GM19372 (cell line): ENCODE measurements around the gene MEGF6.

ENCODE experiments used
- ATAC-seq: cut with Tn5 transposase; IDR thresholded peaks from one replicate; pipeline ENCODE4 v1.9.1; 2021; ENCODE audit warnings: mild to moderate bottlenecking, low read depth, moderate library complexity; ENCODE audit not compliant: unreplicated experiment

MEGF6 gene

DNA sequence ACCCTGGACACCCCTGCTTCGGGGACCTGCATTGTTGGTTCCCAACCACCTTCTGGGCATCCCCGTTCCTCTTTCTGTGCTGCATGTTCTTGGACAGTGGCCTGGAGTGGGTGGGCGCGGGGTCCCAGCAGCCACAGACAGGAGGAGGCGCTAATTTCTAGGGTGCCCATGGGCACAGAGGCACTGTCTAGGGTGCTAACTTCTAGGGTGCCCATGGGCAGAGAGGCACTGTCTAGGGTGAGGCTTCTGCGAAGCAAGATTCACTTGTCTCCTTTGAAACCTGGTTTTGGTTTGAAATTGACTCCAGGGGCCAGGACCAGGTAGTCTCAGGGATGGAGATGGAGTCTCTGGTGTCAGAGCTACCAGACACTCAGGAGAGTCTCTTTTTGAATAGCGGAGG lies 815 bp upstream of the MEGF6 start:
- no peak for ATAC-seq

- ATAC-seq, result no peak
Measured at GRCh38 chr1:3610527-3611169, 660 bp downstream of the MEGF6 start.

DNA sequence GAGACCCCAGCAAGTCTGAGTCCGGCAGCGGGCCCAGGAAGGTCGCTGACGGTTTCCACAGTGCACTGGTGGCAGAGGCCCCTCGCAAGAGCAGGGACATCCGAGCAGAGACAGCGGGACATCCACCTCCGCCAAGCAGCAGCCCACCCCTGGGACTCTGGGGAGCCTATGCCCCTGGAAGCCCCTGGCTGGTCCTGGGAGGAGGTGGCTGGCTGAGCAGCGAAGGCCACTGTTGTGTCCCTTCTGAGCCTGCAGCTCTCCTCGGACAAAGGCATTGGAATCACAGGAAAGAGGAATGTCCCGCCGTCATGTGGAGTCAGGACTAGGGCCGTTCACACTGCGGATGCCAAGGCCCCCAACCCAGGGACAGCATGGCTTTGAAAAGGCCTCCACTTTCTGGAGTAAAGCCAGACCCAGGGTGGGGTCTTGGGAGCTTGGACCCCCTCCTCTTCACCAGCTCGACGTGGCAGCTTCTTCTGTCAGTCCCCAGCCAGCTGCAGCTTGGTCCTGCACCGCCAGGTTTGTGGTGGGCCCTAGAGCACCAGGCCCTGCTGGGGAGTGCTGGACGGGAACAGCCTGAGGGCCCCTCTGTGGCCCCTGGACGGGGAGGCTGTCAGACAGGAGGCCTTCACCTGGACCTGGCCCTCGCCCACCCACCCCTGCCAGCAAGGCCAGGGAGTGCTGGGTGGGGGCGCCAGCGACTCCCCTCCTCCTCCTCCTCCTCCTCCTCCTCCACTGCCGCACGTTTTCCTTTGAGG lies 1.4 kb downstream of the MEGF6 start:
- ATAC-seq, result no peak

- ATAC-seq, result no peak
Measured at GRCh38 chr1:3609016-3609768, 2.1 kb downstream of the MEGF6 start.

GRCh38 chr1:3608154-3608553 lies 3.2 kb downstream of the MEGF6 start:
- no peak for ATAC-seq

DNA sequence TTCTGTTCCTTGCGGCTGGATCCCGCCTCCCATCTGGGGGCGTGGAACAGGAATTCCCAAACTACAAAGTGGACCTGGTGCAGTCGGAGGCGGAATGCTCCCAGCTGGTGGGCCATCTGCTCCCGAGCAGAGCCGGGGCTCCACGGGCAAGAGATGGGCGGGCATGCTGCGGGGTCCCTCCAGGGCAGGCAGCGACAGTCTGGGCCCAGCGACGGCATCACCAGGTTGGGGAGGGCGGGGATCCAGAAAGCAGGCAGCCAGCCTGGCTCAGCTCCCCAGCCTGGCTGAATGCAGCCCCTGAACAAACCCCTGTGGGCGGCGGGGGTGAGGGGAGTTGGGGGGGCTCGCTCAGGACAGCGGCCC lies 3.6 kb downstream of the MEGF6 start:
- no peak for ATAC-seq

DNA sequence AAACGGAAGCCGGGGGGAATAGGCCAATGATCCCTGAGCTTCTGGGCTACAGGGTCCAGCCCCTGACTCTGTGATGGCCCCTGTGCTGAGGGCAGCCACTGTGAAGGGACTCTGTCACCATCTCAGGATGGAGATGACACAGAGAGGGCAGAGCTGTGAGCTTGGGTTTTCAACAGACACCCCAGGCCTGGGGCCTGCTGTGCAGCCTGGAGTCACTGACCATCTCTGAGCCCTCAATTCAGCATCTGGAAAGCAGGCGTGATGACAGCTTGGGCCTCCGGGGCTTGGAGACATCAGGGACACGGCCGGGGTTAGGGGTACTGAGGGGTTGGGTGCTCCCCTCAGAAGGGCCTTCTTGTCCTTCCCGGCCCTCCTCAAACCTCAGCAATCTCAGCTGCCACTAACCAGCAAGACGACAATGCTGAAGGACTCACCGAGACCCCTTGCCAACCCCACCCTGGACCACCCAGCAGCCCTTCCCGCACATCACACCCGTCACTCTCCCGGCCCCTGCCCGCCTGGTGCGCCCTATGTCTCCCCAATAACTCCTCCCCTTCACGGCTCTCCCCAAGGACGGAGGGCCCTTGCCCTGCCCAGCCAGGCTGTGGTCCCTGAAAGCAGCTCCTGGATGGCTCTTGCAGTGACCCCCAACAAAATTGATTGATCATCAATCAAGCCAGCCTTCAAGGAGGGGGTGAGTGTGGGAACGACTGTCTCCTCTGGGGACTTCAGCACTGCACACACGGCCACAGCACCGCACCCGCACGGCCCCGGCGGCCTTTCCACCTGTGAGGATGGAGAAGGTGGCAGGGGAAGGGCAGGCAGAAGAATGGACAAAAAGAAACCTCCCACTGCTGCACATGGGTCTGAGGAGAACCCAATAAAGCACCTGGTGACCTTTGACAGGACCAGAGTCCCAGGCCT lies 4.3 kb downstream of the MEGF6 start:
- ATAC-seq, result no peak

- no peak for ATAC-seq
Measured at GRCh38 chr1:3604997-3605823, 6.1 kb downstream of the MEGF6 start.

GRCh38 chr1:3604468-3604974 lies 6.8 kb downstream of the MEGF6 start:
- no peak for ATAC-seq

- no peak for ATAC-seq
Measured at GRCh38 chr1:3603571-3604467, 7.5 kb downstream of the MEGF6 start.

GRCh38 chr1:3603156-3603555 lies 8.2 kb downstream of the MEGF6 start:
- no peak for ATAC-seq

DNA sequence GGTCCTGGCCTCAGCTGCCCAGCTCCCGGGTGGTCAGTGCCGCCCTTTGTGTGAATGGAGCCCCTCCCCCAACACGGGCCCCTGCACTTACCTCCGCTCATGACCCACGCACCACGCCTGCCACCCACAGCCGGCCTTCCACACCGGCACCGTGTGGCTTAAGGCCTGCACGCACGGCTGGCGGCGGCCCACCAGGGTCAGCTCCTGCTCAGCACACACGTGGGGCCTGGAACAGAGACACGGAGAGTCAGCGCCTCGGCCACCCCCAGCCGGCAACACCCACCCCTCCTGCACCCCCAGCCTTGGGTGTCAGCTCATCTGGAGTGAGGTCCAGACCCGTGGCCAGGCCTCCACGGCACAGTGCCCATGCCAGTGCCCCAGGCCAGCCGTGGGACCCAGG lies 8.9 kb downstream of the MEGF6 start:
- no peak for ATAC-seq

DNA sequence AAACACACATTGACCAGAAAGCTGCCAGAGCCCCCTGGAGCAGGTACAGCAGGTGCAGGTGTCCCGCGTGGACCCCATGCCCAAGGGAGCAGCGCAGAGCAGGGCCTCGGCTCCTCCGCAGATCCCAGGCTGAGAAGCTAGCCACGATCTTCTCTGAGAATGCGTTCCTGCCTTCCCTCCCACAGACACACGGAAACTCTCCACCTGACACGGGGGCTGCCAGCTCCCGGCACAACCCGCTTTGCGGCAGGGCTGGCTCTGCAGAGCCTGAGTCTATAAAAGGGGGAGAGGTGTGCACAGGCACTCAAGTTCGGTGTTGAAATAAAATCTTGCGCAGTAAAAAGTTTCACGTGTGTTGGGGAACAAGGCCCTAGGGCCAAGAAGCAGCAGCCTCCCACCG lies 9.6 kb downstream of the MEGF6 start:
- ATAC-seq, result no peak

- no peak for ATAC-seq
Measured at GRCh38 chr1:3600354-3600753, 11.0 kb downstream of the MEGF6 start.

DNA sequence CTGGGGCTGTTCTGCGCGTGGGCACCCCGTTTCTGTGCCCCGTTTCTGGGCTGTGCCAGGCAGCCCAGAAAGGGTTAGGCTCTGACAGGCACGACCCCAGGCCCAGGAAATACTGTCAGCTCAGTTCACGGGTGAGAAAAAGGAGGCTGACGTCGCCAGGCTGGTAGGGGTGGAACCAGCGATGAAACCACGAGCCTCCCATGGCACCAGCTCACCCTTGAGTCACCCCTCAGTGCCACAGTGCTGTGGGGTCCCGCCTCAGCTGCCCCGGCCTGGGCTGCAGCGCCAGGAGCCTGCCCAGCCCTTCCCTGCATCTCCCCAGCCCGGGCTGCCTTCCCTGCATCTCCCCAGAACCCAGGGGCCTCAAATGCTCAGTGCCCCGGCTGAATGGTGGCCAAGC lies 11.5 kb downstream of the MEGF6 start:
- ATAC-seq, result no peak

DNA sequence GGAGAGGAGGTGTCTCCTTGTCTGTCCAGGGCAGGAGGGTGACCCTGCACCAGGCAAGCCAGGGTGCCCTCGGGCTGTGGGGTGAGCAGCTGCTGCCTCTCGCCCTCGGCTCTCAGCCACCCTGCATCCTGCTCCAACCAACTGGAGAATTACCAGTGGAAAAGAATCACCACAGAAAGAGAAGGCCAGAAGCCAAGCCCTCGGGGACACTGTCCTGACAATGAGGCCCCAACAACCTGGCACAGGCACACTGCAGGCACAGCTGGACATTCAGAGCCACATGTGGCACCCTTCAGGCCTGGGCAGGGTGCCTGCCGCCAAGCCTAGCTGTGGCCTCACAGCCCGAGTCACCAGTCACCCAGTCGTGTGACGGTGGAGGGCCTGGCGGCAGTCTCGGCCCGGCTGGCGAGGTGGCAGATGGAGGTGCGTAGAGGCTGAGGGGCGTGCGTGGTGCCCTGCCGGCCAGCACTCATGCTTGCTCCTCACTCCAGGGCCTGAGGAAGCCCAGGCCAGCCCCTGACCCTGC lies 12.0 kb downstream of the MEGF6 start:
- ATAC-seq, result no peak

- ATAC-seq, result no peak
Measured at GRCh38 chr1:3598522-3599285, 12.6 kb downstream of the MEGF6 start.

DNA sequence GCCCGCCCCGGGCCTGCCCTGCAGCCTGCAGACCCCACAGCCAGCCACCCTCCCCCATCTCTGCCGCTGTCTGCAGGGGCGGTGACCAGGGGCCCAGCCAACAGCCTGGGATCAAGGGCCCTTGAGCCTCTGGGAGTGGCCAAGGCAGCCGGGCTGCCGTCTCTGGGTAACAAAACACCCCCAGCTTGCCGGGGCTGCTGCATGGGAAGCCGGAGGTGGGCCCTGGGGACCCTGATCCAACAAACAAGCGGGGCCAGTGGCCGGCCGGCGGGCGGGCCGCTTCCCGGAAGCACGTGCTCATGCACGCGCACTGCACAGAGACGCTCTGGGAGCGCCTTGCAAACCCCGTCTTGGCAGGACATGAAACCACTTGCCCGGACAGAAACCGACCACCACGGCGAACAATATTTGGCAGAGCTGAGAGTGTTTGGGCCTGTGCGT lies 13.2 kb downstream of the MEGF6 start:
- ATAC-seq, result no peak
